H1 (cell line): ENCODE data around the gene B4GALT5. TPM values are rescaled to one million over a fixed set of nuclear protein-coding genes. Genes with fewer than 3 reads are reported as not detected.

ENCODE experiments used
- CTCF ChIA-PET: fragments of 300-600 bp; sonication (Branson Sonifier 250); formaldehyde crosslinking; loops from one replicate; lab custom pipeline; 2021; ENCODE audit not compliant: partially characterized antibody; lab: Charles Lee
- POLR2A ChIA-PET: fragments of 300-600 bp; sonication (Branson Sonifier 250); formaldehyde crosslinking; loops from one replicate; lab custom pipeline; 2021; ENCODE audit warnings: inconsistent platforms; ENCODE audit not compliant: partially characterized antibody; lab: Charles Lee
- DNase-seq, 2 experiments: peaks; one replicate each; pipeline versions ENCODE4 v3.0.0 to v3.0.0-alpha.2; 2010 to 2022; ENCODE audit warnings: low spot score in 2 of 2, low read depth in 1 of 2, mixed read lengths in 1 of 2
- FAIRE-seq: peaks from 2 replicates; lab custom pipeline; 2011; peaks lifted over from hg19 to GRCh38; lab: Jason Lieb, UNC
- H2AFZ ChIP-seq: 2 replicates; pipeline ENCODE4 v1.8.1; 2012; ENCODE audit warnings: low read length, inconsistent platforms
- H2AK5ac ChIP-seq: 2 replicates; pipeline ENCODE4 v1.6.1; 2013; ENCODE audit warnings: low read depth, low read length
- H2BK120ac ChIP-seq: replicated peaks from 2 replicates; pipeline ENCODE3; 2013; ENCODE audit warnings: low read depth, low read length, inconsistent platforms
- H2BK12ac ChIP-seq: 2 replicates; pipeline ENCODE4 v1.6.1; 2013; ENCODE audit warnings: low read depth, low read length
- H2BK15ac ChIP-seq: 2 replicates; pipeline ENCODE4 v1.6.1; 2013; ENCODE audit warnings: low read length
- H2BK20ac ChIP-seq: 2 replicates; pipeline ENCODE4 v1.6.1; 2013; ENCODE audit warnings: low read length
- H2BK5ac ChIP-seq: 2 replicates; pipeline ENCODE4 v1.6.1; 2013; ENCODE audit warnings: low read depth, low read length
- H3K14ac ChIP-seq: 2 replicates; pipeline ENCODE4 v1.6.1; 2013; ENCODE audit warnings: inconsistent platforms; ENCODE audit not compliant: insufficient read length
- H3K18ac ChIP-seq: 2 replicates; pipeline ENCODE4 v1.6.1; 2013; ENCODE audit warnings: low read length; ENCODE audit errors: extremely low read depth
- H3K23ac ChIP-seq: 2 replicates; pipeline ENCODE4 v1.6.1; 2013; ENCODE audit warnings: inconsistent platforms; ENCODE audit not compliant: insufficient read length
- H3K23me2 ChIP-seq: 2 replicates; pipeline ENCODE4 v1.6.1; 2013; ENCODE audit warnings: low read depth, low read length
- H3K27ac ChIP-seq: 2 replicates; pipeline ENCODE4 v1.6.1; 2011; ENCODE audit warnings: low read depth, low read length, inconsistent platforms
- H3K27me3 ChIP-seq, 4 experiments: replicated peaks in 1 of 4; 1 replicate in 1 of 4; 2 replicates in 3 of 4; pipeline versions ENCODE4 v1.6.1 to v1.8.1; 2011 to 2013; ENCODE audit warnings: low read length in 3 of 4, mild to moderate bottlenecking in 3 of 4, inconsistent platforms in 2 of 4, mixed read lengths in 2 of 4, moderate library complexity in 1 of 4; ENCODE audit not compliant: control insufficient read depth in 3 of 4, insufficient read depth in 3 of 4; ENCODE audit errors: extremely low read depth in 1 of 4
- H3K36me3 ChIP-seq, 4 experiments: 2 replicates each; pipeline versions ENCODE4 v1.6.1 to v1.8.1; 2011 to 2013; ENCODE audit warnings: mild to moderate bottlenecking in 4 of 4, low read length in 3 of 4, moderate library complexity in 2 of 4, control low read depth in 1 of 4, inconsistent platforms in 1 of 4; ENCODE audit not compliant: insufficient read depth in 4 of 4, control insufficient read depth in 2 of 4
- H3K4ac ChIP-seq: replicated peaks from 2 replicates; pipeline ENCODE3; 2013; ENCODE audit warnings: low read length, low read depth, mixed read lengths, inconsistent platforms; ENCODE audit not compliant: insufficient read length
- H3K4me1 ChIP-seq, 4 experiments: replicated peaks in 1 of 4; 1 replicate in 1 of 4; 2 replicates in 3 of 4; pipeline versions ENCODE4 v1.6.1 to v1.8.1; 2011 to 2013; ENCODE audit warnings: low read length in 3 of 4, inconsistent platforms in 2 of 4, mixed read lengths in 1 of 4; ENCODE audit not compliant: insufficient read depth in 4 of 4, control insufficient read depth in 3 of 4
- H3K4me2 ChIP-seq, 2 experiments: 2 replicates each; pipeline versions ENCODE4 v1.6.1 to v1.8.1; 2011 to 2013; ENCODE audit warnings: low read depth in 2 of 2, low read length in 2 of 2, control low read depth in 1 of 2, inconsistent platforms in 1 of 2, mild to moderate bottlenecking in 1 of 2; ENCODE audit not compliant: insufficient read depth in 1 of 2
- H3K4me3 ChIP-seq, 4 experiments: fragments of 200-600, 300-600 bp in 1 of 4; sonication (generic), shearing (Covaris generic), sonication (Bioruptor Twin) in 1 of 4; 2 replicates each; pipeline versions ENCODE4 v1.5.1 to v1.8.1; 2011 to 2016; ENCODE audit warnings: low read length in 4 of 4, low read depth in 3 of 4, control low read depth in 2 of 4, inconsistent platforms in 2 of 4, mild to moderate bottlenecking in 2 of 4, mixed read lengths in 1 of 4, moderate library complexity in 1 of 4; ENCODE audit not compliant: insufficient read depth in 2 of 4; ENCODE audit errors: extremely low read depth in 1 of 4
- H3K56ac ChIP-seq: replicated peaks from 2 replicates; pipeline ENCODE3; 2013; ENCODE audit warnings: low read depth, mild to moderate bottlenecking, mixed read lengths, low read length, inconsistent platforms; ENCODE audit not compliant: insufficient read length
- H3K79me1 ChIP-seq: 2 replicates; pipeline ENCODE4 v1.6.1; 2013; ENCODE audit warnings: low read depth, low read length, control low read depth
- H3K79me2 ChIP-seq, 2 experiments: 2 replicates each; pipeline versions ENCODE4 v1.6.1 to v1.8.1; 2012 to 2013; ENCODE audit warnings: low read length in 2 of 2, mild to moderate bottlenecking in 2 of 2, inconsistent platforms in 1 of 2; ENCODE audit not compliant: insufficient read depth in 2 of 2, control insufficient read depth in 1 of 2
- H3K9ac ChIP-seq, 4 experiments: replicated peaks in 1 of 4; 1 replicate in 1 of 4; 2 replicates in 3 of 4; pipeline versions ENCODE4 v1.6.1 to v1.8.1; 2011 to 2013; ENCODE audit warnings: low read depth in 3 of 4, low read length in 3 of 4, control low read depth in 2 of 4, mild to moderate bottlenecking in 2 of 4, moderate library complexity in 2 of 4, inconsistent platforms in 1 of 4; ENCODE audit errors: extremely low read depth in 1 of 4
- H3K9me3 ChIP-seq, 2 experiments: 2 replicates each; pipeline versions ENCODE4 v1.6.1 to v1.8.1; 2012 to 2013; ENCODE audit warnings: mild to moderate bottlenecking in 2 of 2, moderate library complexity in 2 of 2, control low read depth in 1 of 2, inconsistent platforms in 1 of 2, low read depth in 1 of 2, low read length in 1 of 2, mixed read lengths in 1 of 2; ENCODE audit not compliant: insufficient read depth in 2 of 2
- H4K20me1 ChIP-seq, 2 experiments: replicated peaks in 1 of 2; 2 replicates each; pipeline versions ENCODE3 to v1.8.1; 2011 to 2013; ENCODE audit warnings: inconsistent platforms in 2 of 2, low read length in 2 of 2, mild to moderate bottlenecking in 1 of 2; ENCODE audit not compliant: insufficient read depth in 2 of 2, control insufficient read depth in 1 of 2
- H4K5ac ChIP-seq: 2 replicates; pipeline ENCODE4 v1.6.1; 2013; ENCODE audit warnings: low read length, low read depth, mixed read lengths, inconsistent platforms; ENCODE audit not compliant: insufficient read length
- H4K8ac ChIP-seq: 2 replicates; pipeline ENCODE4 v1.8.0; 2013; ENCODE audit warnings: mild to moderate bottlenecking, moderate library complexity, low read length, inconsistent platforms; ENCODE audit not compliant: insufficient read depth; ENCODE audit errors: extremely low read depth
- H4K91ac ChIP-seq: replicated peaks from 2 replicates; pipeline ENCODE3; 2013; ENCODE audit warnings: low read length, mixed read lengths, inconsistent platforms; ENCODE audit not compliant: insufficient read length
- CBX5 ChIP-seq: fragments of 300-800, 300-1000 bp; sonication (generic); IDR thresholded peaks from 2 replicates; pipeline ENCODE4 v1.7.1; 2016; ENCODE audit warnings: antibody characterized with exemption, low read length, low read depth
- CREB1 ChIP-seq: IDR thresholded peaks from 2 replicates; pipeline ENCODE4 v1.6.1; 2012; ENCODE audit warnings: inconsistent platforms
- PHF8 ChIP-seq: fragments of 200-600 bp; sonication (generic); conservative IDR thresholded peaks from 2 replicates; pipeline ENCODE4 v1.7.1; 2012; ENCODE audit warnings: low read depth, mild to moderate bottlenecking, inconsistent platforms, low read length, moderate library complexity
- RBBP5 ChIP-seq: IDR thresholded peaks from 2 replicates; pipeline ENCODE4 v1.7.1; 2012; ENCODE audit warnings: low read depth, mild to moderate bottlenecking, inconsistent platforms, low read length, moderate library complexity, borderline replicate concordance
- YY1 ChIP-seq: IDR thresholded peaks from 2 replicates; pipeline ENCODE4 v1.6.1; 2011; ENCODE audit warnings: low read depth, mild to moderate bottlenecking, low read length
- ZNF274 ChIP-seq: IDR thresholded peaks from 2 replicates; pipeline ENCODE4 v1.7.0; 2012; ENCODE audit warnings: low read length, borderline replicate concordance; ENCODE audit errors: extremely low read depth
- whole genome bisulfite sequencing, 2 experiments: shearing (Covaris generic) in 1 of 2; methylation state at CpG; one replicate each; pipeline versions ENCODE4 v1.1.6 to v1.1.7; 2013 to 2015; ENCODE audit warnings: low lambda C conversion rate in 2 of 2, mixed read lengths in 2 of 2, inconsistent platforms in 1 of 2, low coverage in 1 of 2, missing lambda C conversion rate in 1 of 2; ENCODE audit not compliant: insufficient replicate concordance in 2 of 2, insufficient coverage in 1 of 2, insufficient read length in 1 of 2; ENCODE audit errors: extremely low coverage in 1 of 2, missing lambda C conversion rate in 1 of 2; 5-methylcytosine and 5-hydroxymethylcytosine counted together
- polyA plus RNA-seq, 7 experiments: library from polyadenylated mRNA; depleted of rRNA in 3 of 7; stranded (reverse) in 5 of 7; unstranded in 2 of 7; fragments of >200 nt in 5 of 7; fragments of 200-250 nt in 2 of 7; gene quantifications; 1 replicate in 5 of 7; 2 replicates in 1 of 7; 4 replicates in 1 of 7; pipeline versions ENCODE4 v1.2.1 to v1.2.3, GENCODE V29; 2011 to 2013; ENCODE audit warnings: missing spikeins in 2 of 7, mixed read lengths in 2 of 7
- total RNA-seq: library from RNA; stranded (reverse); fragmentation: NEBNext Ultra II Directional; extraction: Animal tissue kit (Norgen Biotek cat#: 25700); gene quantifications from 2 replicates; pipeline ENCODE4 v1.2.1, GENCODE V29; 2021
- TF ChIP-seq, protein P1 (sequence below), 3 experiments: IDR thresholded peaks; 1 replicate in 2 of 3; 2 replicates in 1 of 3; pipeline versions ENCODE4 v1.5.1 to v1.6.1; 2011; ENCODE audit warnings: low read length in 3 of 3, mild to moderate bottlenecking in 3 of 3, inconsistent platforms in 2 of 3, low read depth in 1 of 3, moderate library complexity in 1 of 3; ENCODE audit not compliant: insufficient read depth in 1 of 3; ENCODE audit errors: control extremely low read depth in 1 of 3
- TF ChIP-seq, protein P2 (sequence below): IDR thresholded peaks from 2 replicates; pipeline ENCODE4 v1.6.1; 2012; ENCODE audit warnings: inconsistent platforms

B4GALT5 gene
- total and polyA plus RNA-seq, 2 of the 8 experiments (the other 6 are each of a cell fraction or from before 2014, with no cell fraction given): 46.5 to 75.4 TPM

- Histone ChIP-seq H3K56ac (no peak overlapping the region), H3K9me3 (no peaks in the 10 kb centered on the region), H2AK5ac (no peak overlapping the region), H2BK5ac (no peak overlapping the region), H3K4me3 (no peak overlapping the region), H3K4me2 (no peak overlapping the region), H2BK120ac (no peak overlapping the region), H3K4ac (no peak overlapping the region), H4K8ac (peak overlapping the region; percentile 35; the same call in 1 of the 2 replicates), H3K27me3 (no peaks in the 10 kb centered on the region), H3K14ac (no peak overlapping the region), H2AFZ (peak overlapping the region; percentile 75; the same call in 1 of the 2 replicates), H4K20me1 (no peaks in the 10 kb centered on the region), H4K91ac (peak overlapping the region; percentile 25), H2BK20ac (no peak overlapping the region), H3K23ac (no peak overlapping the region), H3K27ac (no peak overlapping the region), H2BK12ac (no peak overlapping the region), H4K5ac (no peak overlapping the region), H3K9ac (no peak overlapping the region), H2BK15ac (no peak overlapping the region), H3K79me1 (no peaks in the 10 kb centered on the region), H3K4me1 (peaks cover 0 to 4% (median 2%) of the 10 kb centered on the region in 4 experiments; a peak in 2 of 7 replicates), H3K79me2 (no peaks in the 10 kb centered on the region), H3K36me3 (no peaks in the 10 kb centered on the region), H3K18ac (no peak overlapping the region), H3K23me2 (no peaks in the 10 kb centered on the region; the same call in 1 of the 2 replicates)
- CTCF ChIA-PET: interaction anchor here (1.0 kb wide), 1 partner anchor 41 kb away, joined by 4 read pairs; no protein-coding TSS in a partner anchor
- 85% methylated on average over 6 of the region's 6 CpGs; no CpG with 5 or more reads in 1 of the 2 experiments for WGBS, 2 experiments
- TF ChIP-seq CBX5: no peak
- TF ChIP-seq CREB1: no peak
- TF ChIP-seq, protein P1, sequence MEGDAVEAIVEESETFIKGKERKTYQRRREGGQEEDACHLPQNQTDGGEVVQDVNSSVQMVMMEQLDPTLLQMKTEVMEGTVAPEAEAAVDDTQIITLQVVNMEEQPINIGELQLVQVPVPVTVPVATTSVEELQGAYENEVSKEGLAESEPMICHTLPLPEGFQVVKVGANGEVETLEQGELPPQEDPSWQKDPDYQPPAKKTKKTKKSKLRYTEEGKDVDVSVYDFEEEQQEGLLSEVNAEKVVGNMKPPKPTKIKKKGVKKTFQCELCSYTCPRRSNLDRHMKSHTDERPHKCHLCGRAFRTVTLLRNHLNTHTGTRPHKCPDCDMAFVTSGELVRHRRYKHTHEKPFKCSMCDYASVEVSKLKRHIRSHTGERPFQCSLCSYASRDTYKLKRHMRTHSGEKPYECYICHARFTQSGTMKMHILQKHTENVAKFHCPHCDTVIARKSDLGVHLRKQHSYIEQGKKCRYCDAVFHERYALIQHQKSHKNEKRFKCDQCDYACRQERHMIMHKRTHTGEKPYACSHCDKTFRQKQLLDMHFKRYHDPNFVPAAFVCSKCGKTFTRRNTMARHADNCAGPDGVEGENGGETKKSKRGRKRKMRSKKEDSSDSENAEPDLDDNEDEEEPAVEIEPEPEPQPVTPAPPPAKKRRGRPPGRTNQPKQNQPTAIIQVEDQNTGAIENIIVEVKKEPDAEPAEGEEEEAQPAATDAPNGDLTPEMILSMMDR (IDR thresholded peaks at IDR 0.05; ENCODE audit: control extremely low read depth in 1 of 3, insufficient read depth in 1 of 3, low read depth in 1 of 3, low read length in 3 of 3): no peak
- TF ChIP-seq PHF8: no peak
- no peak for TF ChIP-seq YY1
- no peak for TF ChIP-seq ZNF274
- no peak for TF ChIP-seq RBBP5
- TF ChIP-seq, protein P2, sequence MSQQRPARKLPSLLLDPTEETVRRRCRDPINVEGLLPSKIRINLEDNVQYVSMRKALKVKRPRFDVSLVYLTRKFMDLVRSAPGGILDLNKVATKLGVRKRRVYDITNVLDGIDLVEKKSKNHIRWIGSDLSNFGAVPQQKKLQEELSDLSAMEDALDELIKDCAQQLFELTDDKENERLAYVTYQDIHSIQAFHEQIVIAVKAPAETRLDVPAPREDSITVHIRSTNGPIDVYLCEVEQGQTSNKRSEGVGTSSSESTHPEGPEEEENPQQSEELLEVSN: no peak
- FAIRE-seq (no peak), DNase-seq (no peak)
- POLR2A ChIA-PET: no interaction called here
These were observed 25.4 kb upstream of the B4GALT5 start for GRCh38 chr20:49739042-49739441.
